ENCODE results near the gene PPP2R1B. TPM values are rescaled to one million over a fixed set of nuclear protein-coding genes. Genes with fewer than 3 reads are reported as not detected.

The PPP2R1B gene
- total RNA-seq, 6 donors from 2014 or later = 11.3 to 31.8 (median 22.0) TPM

GRCh38 chr11:111737444-111738210 lies 28.6 kb downstream of the PPP2R1B start:
- peak overlapping the region; percentile 89 to 98 (median 91) for H3K27ac ChIP-seq
- peaks cover 4 to 24% (median 9%) of the 10 kb centered on the region in 4 donors for H3K36me3 ChIP-seq
- DNase-seq = no peak
- TF ChIP-seq EP300 (IDR thresholded peaks at IDR 0.05) (peak in 1 of 4 donors; percentile 28), POLR2A (IDR thresholded peaks at IDR 0.05) (no peak), CTCF (IDR thresholded peaks at IDR 0.05) (no peak), POLR2AphosphoS5 (IDR thresholded peaks at IDR 0.05) (peak in 1 of 2 donors; percentile 48)
- H3K4me3 ChIP-seq = no peak overlapping the region
- WGBS, 2 donors = 57 to 60% methylated on average over 8 to 14 of the region's 14 CpGs
- no peaks in the 10 kb centered on the region for H3K27me3 ChIP-seq
- no peaks in the 10 kb centered on the region for H3K9me3 ChIP-seq
- peak in 1 of 2 donors; percentile 1 for ATAC-seq (ENCODE audit: low FRiP score in 2 of 2)
- H3K4me1 ChIP-seq = peaks cover 42 to 57% (median 49%) of the 10 kb centered on the region in 4 donors

- no peaks in the 10 kb centered on the region for H3K9me3 ChIP-seq
- H3K27ac ChIP-seq = peak overlapping the region; percentile 89 to 98 (median 91)
- TF ChIP-seq POLR2A (IDR thresholded peaks at IDR 0.05) (no peak), POLR2AphosphoS5 (IDR thresholded peaks at IDR 0.05) (no peak), EP300 (IDR thresholded peaks at IDR 0.05) (no peak)
- DNase-seq = no peak
- no peak for ATAC-seq (ENCODE audit: low FRiP score in 2 of 2)
- H3K4me1 ChIP-seq = peaks cover 50 to 65% (median 57%) of the 10 kb centered on the region in 4 donors
- WGBS, 2 donors = 76 to 81% methylated on average over 10 to 15 of the region's 15 CpGs
- H3K27me3 ChIP-seq = no peaks in the 10 kb centered on the region
- H3K4me3 ChIP-seq = no peak overlapping the region
- peaks cover 4 to 18% (median 7%) of the 10 kb centered on the region in 4 donors for H3K36me3 ChIP-seq
Measured at GRCh38 chr11:111736621-111737443, 29.4 kb downstream of the PPP2R1B start.

GRCh38 chr11:111736181-111736590 lies 30.0 kb downstream of the PPP2R1B start:
- Histone ChIP-seq H3K4me1 (peaks cover 51 to 71% (median 63%) of the 10 kb centered on the region in 4 donors), H3K36me3 (peaks cover 0 to 12% (median 5%) of the 10 kb centered on the region in 4 donors), H3K27me3 (no peaks in the 10 kb centered on the region), H3K27ac (peak overlapping the region; percentile 89 to 98 (median 91)), H3K9me3 (no peaks in the 10 kb centered on the region), H3K4me3 (no peak overlapping the region)
- peak in 1 of 2 donors; percentile 1 for ATAC-seq (ENCODE audit: low FRiP score in 2 of 2)
- WGBS, 2 donors = 49 to 72% methylated on average over 9 to 11 of the region's 11 CpGs
- TF ChIP-seq CTCF (IDR thresholded peaks at IDR 0.05) = no peak
- no peak for TF ChIP-seq POLR2AphosphoS5 (IDR thresholded peaks at IDR 0.05)
- no peak for TF ChIP-seq POLR2A (IDR thresholded peaks at IDR 0.05)
- TF ChIP-seq EP300 (IDR thresholded peaks at IDR 0.05) = no peak
- no peak for DNase-seq

- no peaks in the 10 kb centered on the region for H3K27me3 ChIP-seq
- TF ChIP-seq CTCF (IDR thresholded peaks at IDR 0.05) (no peak), POLR2AphosphoS5 (IDR thresholded peaks at IDR 0.05) (peak; percentile 79 to 86), POLR2A (IDR thresholded peaks at IDR 0.05) (peak in 2 of 4 donors; percentile 29 to 37), EP300 (IDR thresholded peaks at IDR 0.05) (peak in 3 of 4 donors; percentile 66 to 83 (median 82))
- H3K4me1 ChIP-seq = peaks cover 51 to 78% (median 66%) of the 10 kb centered on the region in 4 donors
- peaks cover 0 to 5% (median 2%) of the 10 kb centered on the region in 4 donors for H3K36me3 ChIP-seq
- 57 to 60% methylated on average over 12 to 19 of the region's 19 CpGs for WGBS, 2 donors
- ATAC-seq (ENCODE audit: low FRiP score in 2 of 2) (peak; percentile 74 to 83), DNase-seq (peak; percentile 58 to 82)
- H3K9me3 ChIP-seq = no peaks in the 10 kb centered on the region
- peak overlapping the region in 3 of 4 donors; percentile 23 to 41 (median 33) for H3K4me3 ChIP-seq
- H3K27ac ChIP-seq = peak overlapping the region; percentile 89 to 98 (median 91)
Measured at GRCh38 chr11:111735262-111736116, 30.7 kb downstream of the PPP2R1B start.

Measured in upper lobe of left lung (tissue), 6 donors.